Ishikawa (cell line): ENCODE measurements around the gene CCDC78.

Experiments
- CEBPB ChIP-seq: IDR thresholded peaks from 2 replicates; pipeline ENCODE4 v1.6.1; 2012
- CREB1 ChIP-seq: IDR thresholded peaks from 2 replicates; pipeline ENCODE4 v1.6.1; 2012; ENCODE audit warnings: low read depth
- EGR1 ChIP-seq: IDR thresholded peaks from 2 replicates; pipeline ENCODE4 v1.6.1; 2012
- EP300 ChIP-seq: IDR thresholded peaks from 2 replicates; pipeline ENCODE4 v1.6.1; 2012; ENCODE audit warnings: borderline replicate concordance
- FOXM1 ChIP-seq: IDR thresholded peaks from 2 replicates; pipeline ENCODE4 v1.6.1; 2012; ENCODE audit warnings: low read depth, borderline replicate concordance
- MAX ChIP-seq: IDR thresholded peaks from 2 replicates; pipeline ENCODE4 v1.6.1; 2012
- NFIC ChIP-seq: IDR thresholded peaks from 2 replicates; pipeline ENCODE4 v1.6.1; 2012
- RAD21 ChIP-seq: IDR thresholded peaks from 2 replicates; pipeline ENCODE4 v1.6.1; 2012; ENCODE audit warnings: low read depth
- REST ChIP-seq: IDR thresholded peaks from 2 replicates; pipeline ENCODE4 v1.6.1; 2012; ENCODE audit warnings: low read depth, mild to moderate bottlenecking
- TAF1 ChIP-seq: IDR thresholded peaks from 2 replicates; pipeline ENCODE4 v1.6.1; 2012; ENCODE audit warnings: low read depth, mild to moderate bottlenecking
- TCF12 ChIP-seq: IDR thresholded peaks from 2 replicates; pipeline ENCODE4 v1.6.1; 2012; ENCODE audit warnings: low read depth
- TEAD4 ChIP-seq: IDR thresholded peaks from 2 replicates; pipeline ENCODE4 v1.6.1; 2012
- YY1 ChIP-seq: IDR thresholded peaks from 2 replicates; pipeline ENCODE4 v1.6.1; 2012; ENCODE audit warnings: low read depth
- ZBTB7A ChIP-seq: IDR thresholded peaks from 2 replicates; pipeline ENCODE4 v1.6.1; 2012; ENCODE audit warnings: low read depth
- TF ChIP-seq, protein P1 (sequence below): IDR thresholded peaks from 2 replicates; pipeline ENCODE4 v1.6.1; 2012

CCDC78 gene

GRCh38 chr16:694863-695354, 31.3 kb downstream of the CCDC78 start:
- TF ChIP-seq TEAD4 (no peak), CREB1 (no peak), ZBTB7A (no peak)

GRCh38 chr16:694187-694862, 31.9 kb downstream of the CCDC78 start:
- no peak for TF ChIP-seq NFIC
- 0 out of 2 replicates have a peak, but pooled peaks have one; percentile 19 for TF ChIP-seq REST
- TF ChIP-seq RAD21: no peak
- TF ChIP-seq MAX: no peak
- TF ChIP-seq ZBTB7A: peak; percentile 36; the same call in 1 of the 2 replicates
- TF ChIP-seq YY1: no peak

GRCh38 chr16:693766-694165, 32.5 kb downstream of the CCDC78 start:
- TF ChIP-seq TCF12 (no peak), YY1 (0 out of 2 replicates have a peak, but pooled peaks have one; percentile 17), CEBPB (no peak), TEAD4 (no peak)

- TF ChIP-seq YY1 (no peak), CEBPB (no peak), NFIC (no peak), MAX (no peak), REST (no peak), FOXM1 (no peak), ZBTB7A (no peak)
Measured at GRCh38 chr16:693364-693763, 32.9 kb downstream of the CCDC78 start.

- TF ChIP-seq TCF12 (no peak), RAD21 (no peak)
Measured at GRCh38 chr16:692356-693108, 33.7 kb downstream of the CCDC78 start.

DNA sequence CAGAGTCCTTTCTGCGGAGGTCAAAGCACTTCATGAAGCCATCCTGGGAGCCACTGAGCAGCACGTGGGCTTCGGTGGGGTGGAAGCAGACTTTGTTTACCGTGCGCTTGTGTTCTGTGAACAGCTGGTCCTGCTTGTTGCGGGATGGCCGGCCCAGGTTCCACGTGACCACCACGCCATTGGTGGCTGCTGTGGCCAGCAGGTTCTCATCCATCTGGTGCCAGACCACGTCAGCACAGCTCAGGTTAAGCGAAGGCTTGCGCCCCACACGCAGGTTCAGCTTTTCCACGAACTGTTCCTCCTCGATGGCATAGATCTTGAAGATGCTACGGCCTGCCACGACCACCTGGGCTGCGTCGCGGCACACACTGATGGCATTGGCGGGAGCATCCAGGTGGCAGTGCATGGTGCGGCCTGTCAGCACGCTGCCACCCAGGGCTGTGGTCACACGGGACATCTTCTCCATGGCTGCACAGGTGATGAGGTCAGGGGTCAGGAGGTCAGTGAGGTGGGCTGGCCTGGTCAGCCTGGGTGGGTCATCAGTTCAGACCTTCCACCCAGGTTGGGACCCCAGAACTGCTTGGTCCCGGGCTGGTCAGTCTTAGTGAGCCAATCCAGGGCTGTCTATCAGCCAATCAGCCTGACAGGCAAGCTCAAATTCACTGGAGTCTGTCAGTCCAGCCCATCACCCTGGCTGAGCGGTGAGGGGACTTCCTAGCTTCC, 36.9 kb downstream of the CCDC78 start:
- TF ChIP-seq RAD21: no peak
- TF ChIP-seq MAX: no peak
- no peak for TF ChIP-seq REST
- no peak for TF ChIP-seq FOXM1
- no peak for TF ChIP-seq ZBTB7A
- no peak for TF ChIP-seq YY1
- no peak for TF ChIP-seq TAF1
- TF ChIP-seq, protein P1, sequence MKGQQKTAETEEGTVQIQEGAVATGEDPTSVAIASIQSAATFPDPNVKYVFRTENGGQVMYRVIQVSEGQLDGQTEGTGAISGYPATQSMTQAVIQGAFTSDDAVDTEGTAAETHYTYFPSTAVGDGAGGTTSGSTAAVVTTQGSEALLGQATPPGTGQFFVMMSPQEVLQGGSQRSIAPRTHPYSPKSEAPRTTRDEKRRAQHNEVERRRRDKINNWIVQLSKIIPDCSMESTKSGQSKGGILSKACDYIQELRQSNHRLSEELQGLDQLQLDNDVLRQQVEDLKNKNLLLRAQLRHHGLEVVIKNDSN: no peak
- no peak for TF ChIP-seq TEAD4
- TF ChIP-seq NFIC: no peak
- no peak for TF ChIP-seq CEBPB
- TF ChIP-seq EP300: no peak
- TF ChIP-seq TCF12: no peak
- TF ChIP-seq CREB1: no peak
- no peak for TF ChIP-seq EGR1
